Stimulated activated CD4-positive, alpha-beta T cell treated with anti-CD3 and anti-CD28 coated beads, Interleukin-2, amount 100 ng/mL, for 48 hours (primary cell): ENCODE data around the gene TNRC18.

Experiments used
- DNase-seq, 2 donors: peaks; one replicate each; pipeline ENCODE4 v3.0.0-alpha.2; 2020

TNRC18 gene

GRCh38 chr7:5428478-5429252 lies 5.0 kb upstream of the TNRC18 start:
- no peak for DNase-seq

GRCh38 chr7:5426226-5426475 lies 2.5 kb upstream of the TNRC18 start:
- DNase-seq: no peak

GRCh38 chr7:5425507-5426225 lies 2.0 kb upstream of the TNRC18 start:
- DNase-seq: no peak

GRCh38 chr7:5424749-5425506 lies 1.3 kb upstream of the TNRC18 start:
- no peak for DNase-seq

- no peak for DNase-seq
Measured at GRCh38 chr7:5423976-5424748, 528 bp upstream of the TNRC18 start.

- no peak for DNase-seq
Measured at GRCh38 chr7:5422396-5423305, 983 bp downstream of the TNRC18 start.

GRCh38 chr7:5421714-5422395 lies 1.8 kb downstream of the TNRC18 start:
- no peak for DNase-seq

GRCh38 chr7:5420881-5421713 lies 2.5 kb downstream of the TNRC18 start:
- no peak for DNase-seq

GRCh38 chr7:5420067-5420880 lies 3.4 kb downstream of the TNRC18 start:
- no peak for DNase-seq

- DNase-seq: no peak
Measured at GRCh38 chr7:5419539-5420066, 4.0 kb downstream of the TNRC18 start.

- no peak for DNase-seq
Measured at GRCh38 chr7:5418285-5418582, 5.4 kb downstream of the TNRC18 start.

GRCh38 chr7:5417106-5418071 lies 6.2 kb downstream of the TNRC18 start:
- no peak for DNase-seq

GRCh38 chr7:5414916-5415315 lies 8.7 kb downstream of the TNRC18 start:
- no peak for DNase-seq

GRCh38 chr7:5413449-5413786 lies 10.2 kb downstream of the TNRC18 start:
- DNase-seq: no peak

- DNase-seq: no peak
Measured at GRCh38 chr7:5408777-5409176, 14.9 kb downstream of the TNRC18 start.

- DNase-seq: no peak
Measured at GRCh38 chr7:5406957-5407945, 16.4 kb downstream of the TNRC18 start.

- no peak for DNase-seq
Measured at GRCh38 chr7:5404421-5404826, 19.2 kb downstream of the TNRC18 start.
